GM23248 (cell line): ENCODE data around the gene SOD3. TPM values are rescaled to one million over a fixed set of nuclear protein-coding genes. Genes with fewer than 3 reads are reported as not detected.

Source experiments
- DNase-seq: peaks from one replicate; pipeline ENCODE4 v3.0.0-alpha.2; 2015
- H2AFZ ChIP-seq: fragments of 200-600 bp; sonication (generic); 2 replicates; pipeline ENCODE4 v1.6.1; 2016; ENCODE audit warnings: antibody characterized with exemption
- H3F3A ChIP-seq: fragments of 200-600 bp; sonication (generic); 2 replicates; pipeline ENCODE4 v1.6.1; 2016; ENCODE audit warnings: mild to moderate bottlenecking, antibody characterized with exemption, mixed run types; ENCODE audit not compliant: insufficient read depth
- H3K27ac ChIP-seq: fragments of 200-600 bp; sonication (generic); 2 replicates; pipeline ENCODE4 v1.5.1; 2016; ENCODE audit warnings: mild to moderate bottlenecking
- H3K27me3 ChIP-seq: fragments of 200-600 bp; sonication (generic); replicated peaks from 2 replicates; pipeline ENCODE4 v1.6.1; 2016; ENCODE audit warnings: mild to moderate bottlenecking; ENCODE audit not compliant: insufficient read depth
- H3K36me3 ChIP-seq: fragments of 200-600 bp; sonication (generic); 2 replicates; pipeline ENCODE4 v1.6.1; 2016; ENCODE audit warnings: low read depth, mild to moderate bottlenecking
- H3K4me1 ChIP-seq: fragments of 200-600 bp; sonication (generic); 2 replicates; pipeline ENCODE4 v1.6.1; 2016; ENCODE audit warnings: mild to moderate bottlenecking; ENCODE audit not compliant: insufficient read depth
- H3K4me2 ChIP-seq: fragments of 200-600 bp; sonication (generic); one replicate; pipeline ENCODE4 v1.6.1; 2016; ENCODE audit warnings: mild to moderate bottlenecking; ENCODE audit not compliant: unreplicated experiment
- H3K4me3 ChIP-seq: fragments of 200-600 bp; sonication (generic); 2 replicates; pipeline ENCODE4 v1.5.1; 2016; ENCODE audit warnings: mild to moderate bottlenecking
- H3K79me2 ChIP-seq: fragments of 200-600 bp; sonication (generic); 2 replicates; pipeline ENCODE4 v1.6.1; 2016; ENCODE audit warnings: mild to moderate bottlenecking; ENCODE audit not compliant: insufficient read depth
- H3K9ac ChIP-seq: fragments of 200-600 bp; sonication (generic); 2 replicates; pipeline ENCODE4 v1.6.1; 2016; ENCODE audit warnings: mild to moderate bottlenecking
- H3K9me2 ChIP-seq: fragments of 200-600 bp; sonication (generic); 2 replicates; pipeline ENCODE4 v1.6.1; 2016; ENCODE audit warnings: mixed run types, mild to moderate bottlenecking, moderate library complexity; ENCODE audit not compliant: insufficient read depth
- H3K9me3 ChIP-seq: fragments of 200-600 bp; sonication (generic); one replicate; pipeline ENCODE4 v1.6.1; 2017; ENCODE audit warnings: low read depth
- H4K20me1 ChIP-seq: fragments of 200-600 bp; sonication (generic); 2 replicates; pipeline ENCODE4 v1.6.0; 2016; ENCODE audit not compliant: insufficient read depth
- EZH2 ChIP-seq: fragments of 200-600 bp; sonication (generic); IDR thresholded peaks from 2 replicates; pipeline ENCODE4 v1.6.1; 2018; ENCODE audit warnings: antibody characterized with exemption, mild to moderate bottlenecking; ENCODE audit not compliant: insufficient read depth, poor library complexity, severe bottlenecking
- EZH2phosphoT487 ChIP-seq: fragments of 200-600 bp; sonication (generic); IDR thresholded peaks from 2 replicates; pipeline ENCODE4 v1.6.1; 2018; ENCODE audit warnings: antibody characterized with exemption, moderate library complexity, mild to moderate bottlenecking, low read depth; ENCODE audit not compliant: insufficient read depth
- WGBS, 2 experiments: methylation state at CpG; one replicate each; pipeline ENCODE4 v1.1.6; 2015 to 2017; ENCODE audit warnings: low lambda C conversion rate in 2 of 2, low coverage in 1 of 2; ENCODE audit errors: missing lambda C conversion rate in 2 of 2; 5-methylcytosine and 5-hydroxymethylcytosine counted together
- in situ Hi-C: fragments of 300-500 bp; cut with MboI; formaldehyde crosslinking; loops from 2 replicates; pipeline ENCODE4 v1.15.0; 2020
- polyA plus RNA-seq: library from polyadenylated mRNA; unstranded; fragments of >200 nt; fragmentation: Nextera tagmentation; extraction: Ambion mirVana; gene quantifications from 2 replicates; pipeline ENCODE4 v1.2.1, GENCODE V29; 2016
- total RNA-seq: library from RNA; depleted of rRNA; stranded (reverse); fragments of >200 nt; shearing (Covaris generic); gene quantifications from 2 replicates; pipeline ENCODE4 v1.2.3, GENCODE V29; 2014

Gene SOD3
- total and polyA plus RNA-seq, 2 experiments from 2014 or later: 8.2 to 10.1 TPM

DNA sequence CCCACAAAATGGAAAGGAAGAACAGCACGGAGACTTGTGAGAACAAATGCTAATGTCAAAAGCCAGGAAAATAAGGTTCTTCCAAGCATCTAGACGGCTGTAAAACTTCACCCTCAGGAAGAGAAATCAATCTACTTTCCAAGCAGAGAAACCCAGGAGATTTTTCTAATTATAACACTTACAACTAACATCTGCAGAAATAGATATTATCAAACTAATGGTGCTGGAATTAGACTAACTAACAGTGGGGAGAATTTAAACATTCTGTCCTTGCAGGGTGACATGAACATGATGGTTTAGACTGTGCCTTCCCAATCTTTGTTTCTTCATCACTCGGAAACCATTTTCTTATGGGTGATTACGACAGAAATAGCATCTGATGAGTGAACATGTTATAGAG is 40.3 kb downstream of the SOD3 start:
- Histone ChIP-seq H3K9me3 (no peaks in the 10 kb centered on the region), H3F3A (no peaks in the 10 kb centered on the region), H3K9me2 (no peaks in the 10 kb centered on the region), H3K27me3 (no peaks in the 10 kb centered on the region), H4K20me1 (no peaks in the 10 kb centered on the region), H3K79me2 (no peaks in the 10 kb centered on the region), H3K4me3 (no peak overlapping the region), H3K9ac (no peak overlapping the region), H3K36me3 (0 out of 2 replicates have a peak, but pooled peaks cover 2% of the 10 kb centered on the region), H2AFZ (no peak overlapping the region), H3K4me1 (no peaks in the 10 kb centered on the region), H3K27ac (no peak overlapping the region), H3K4me2 (no peak overlapping the region)
- TF ChIP-seq EZH2phosphoT487 (no peak), EZH2 (no peak)
- DNase-seq: no peak
- in situ Hi-C loops: no loop called here
- WGBS, 2 experiments: 94 to 96% methylated on average over 4 of the region's 4 CpGs

- no peaks in the 10 kb centered on the region for H3K27me3 ChIP-seq
- H3K9ac ChIP-seq: no peak overlapping the region
- no peak overlapping the region for H3K4me3 ChIP-seq
- no peaks in the 10 kb centered on the region for H3F3A ChIP-seq
- H3K9me2 ChIP-seq: no peaks in the 10 kb centered on the region
- H3K4me2 ChIP-seq: no peak overlapping the region
- TF ChIP-seq EZH2phosphoT487: no peak
- TF ChIP-seq EZH2: no peak
- H4K20me1 ChIP-seq: no peaks in the 10 kb centered on the region
- H3K79me2 ChIP-seq: no peaks in the 10 kb centered on the region
- H3K36me3 ChIP-seq: 0 out of 2 replicates have a peak, but pooled peaks cover 2% of the 10 kb centered on the region
- H2AFZ ChIP-seq: no peak overlapping the region
- no peak for DNase-seq
- no peak overlapping the region for H3K27ac ChIP-seq
- 88 to 90% methylated on average over 6 of the region's 6 CpGs for WGBS, 2 experiments
- in situ Hi-C loops: no loop called here
- no peaks in the 10 kb centered on the region for H3K9me3 ChIP-seq
- no peaks in the 10 kb centered on the region for H3K4me1 ChIP-seq
These were observed 41.4 kb downstream of the SOD3 start for GRCh38 chr4:24836661-24837242.

GRCh38 chr4:24837336-24837735 is 42.0 kb downstream of the SOD3 start:
- no peak overlapping the region for H3K4me3 ChIP-seq
- WGBS, 2 experiments: 92 to 96% methylated on average over 7 of the region's 7 CpGs
- no peaks in the 10 kb centered on the region for H3K27me3 ChIP-seq
- no peaks in the 10 kb centered on the region for H3K9me2 ChIP-seq
- no peak overlapping the region for H3K27ac ChIP-seq
- in situ Hi-C loops: no loop called here
- no peaks in the 10 kb centered on the region for H4K20me1 ChIP-seq
- TF ChIP-seq EZH2 (no peak), EZH2phosphoT487 (no peak)
- H3K9me3 ChIP-seq: no peaks in the 10 kb centered on the region
- 0 out of 2 replicates have a peak, but pooled peaks cover 2% of the 10 kb centered on the region for H3K36me3 ChIP-seq
- H3K79me2 ChIP-seq: no peaks in the 10 kb centered on the region
- H3K4me2 ChIP-seq: no peak overlapping the region
- no peaks in the 10 kb centered on the region for H3K4me1 ChIP-seq
- H2AFZ ChIP-seq: no peak overlapping the region
- H3F3A ChIP-seq: no peaks in the 10 kb centered on the region
- no peak overlapping the region for H3K9ac ChIP-seq
- no peak for DNase-seq

GRCh38 chr4:24837781-24838180 is 42.4 kb downstream of the SOD3 start:
- no peak overlapping the region for H3K9ac ChIP-seq
- H3K9me2 ChIP-seq: no peaks in the 10 kb centered on the region
- TF ChIP-seq EZH2 (no peak), EZH2phosphoT487 (no peak)
- H3K9me3 ChIP-seq: no peaks in the 10 kb centered on the region
- 73 to 78% methylated on average over 5 of the region's 5 CpGs for WGBS, 2 experiments
- no peak overlapping the region for H2AFZ ChIP-seq
- H3K36me3 ChIP-seq: 0 out of 2 replicates have a peak, but pooled peaks cover 2% of the 10 kb centered on the region
- no peaks in the 10 kb centered on the region for H4K20me1 ChIP-seq
- no peak for DNase-seq
- in situ Hi-C loops: no loop called here
- H3K4me2 ChIP-seq: no peak overlapping the region
- no peaks in the 10 kb centered on the region for H3K27me3 ChIP-seq
- no peak overlapping the region for H3K27ac ChIP-seq
- no peaks in the 10 kb centered on the region for H3K4me1 ChIP-seq
- H3F3A ChIP-seq: no peaks in the 10 kb centered on the region
- H3K79me2 ChIP-seq: no peaks in the 10 kb centered on the region
- no peak overlapping the region for H3K4me3 ChIP-seq
